HCT116 (cell line): ENCODE results near the gene ARID1A. TPM values are rescaled to one million over a fixed set of nuclear protein-coding genes. Genes with fewer than 3 reads are reported as not detected.

Source experiments
- ATAC-seq: fragments of 200-7000 bp; cut with Tn5 transposase; 2 replicates; pipeline ENCODE4 v1.9.1; 2020; ENCODE audit warnings: mild to moderate bottlenecking, moderate library complexity
- BruUV-seq: library from RNA; stranded (reverse); fragments of 400-500 nt; replicated peaks from 2 replicates; lab custom pipeline; 2021; lab: Mats Ljungman, UMichigan
- CTCF ChIA-PET: fragments of 300-600 bp; sonication (Branson Sonifier 250); formaldehyde crosslinking; loops from one replicate; lab custom pipeline; 2021; ENCODE audit warnings: antibody characterized with exemption; lab: Charles Lee
- POLR2A ChIA-PET: fragments of 300-600, 350-600 bp; sonication (Branson Sonifier 250); formaldehyde crosslinking; loops from one replicate; lab custom pipeline; 2021; ENCODE audit warnings: antibody characterized with exemption; lab: Charles Lee
- RAD21 ChIA-PET, 2 experiments: fragments of 300-600 bp; sonication (Branson Sonifier 250); formaldehyde crosslinking; loops; one replicate each; lab custom pipeline; 2023; ENCODE audit warnings: low total read pairs in 2 of 2; ENCODE audit not compliant: uncharacterized antibody in 2 of 2, unreplicated experiment in 2 of 2, low non-redundant PET in 1 of 2; lab: Charles Lee
- DNase-seq: peaks from one replicate; pipeline ENCODE4 v3.0.0-alpha.2; 2010; ENCODE audit warnings: low read depth, low spot score
- H2AFZ ChIP-seq: fragments of 200-600 bp; shearing (Covaris generic), sonication (generic); 2 replicates; pipeline ENCODE4 v1.6.1; 2017; ENCODE audit warnings: low read depth, mixed run types, mixed read lengths, antibody characterized with exemption, low read length; ENCODE audit not compliant: poor library complexity, severe bottlenecking
- H3K27ac ChIP-seq: 2 replicates; pipeline ENCODE4 v1.5.1; 2012; ENCODE audit warnings: low read depth, low read length
- H3K27me3 ChIP-seq: fragments of 200-600 bp; sonication (generic); 2 replicates; pipeline ENCODE4 v1.6.1; 2016; ENCODE audit warnings: mixed run types, low read length, mixed read lengths; ENCODE audit not compliant: insufficient read depth
- H3K36me3 ChIP-seq, 2 experiments: fragments of 200-500 bp in 1 of 2; fragments of 200-600 bp in 1 of 2; sonication (Bioruptor generic) in 1 of 2; sonication (generic) in 1 of 2; 2 replicates each; pipeline versions ENCODE4 v1.5.1 to v1.6.1; 2014 to 2016; ENCODE audit warnings: low read length in 2 of 2, inconsistent platforms in 1 of 2, mixed read lengths in 1 of 2, mixed run types in 1 of 2; ENCODE audit not compliant: insufficient read depth in 2 of 2, control insufficient read depth in 1 of 2
- H3K4me1 ChIP-seq, 2 experiments: fragments of 200-600 bp in 1 of 2; sonication (generic) in 1 of 2; 2 replicates each; pipeline versions ENCODE4 v1.5.1 to v1.6.1; 2012 to 2017; ENCODE audit warnings: low read length in 2 of 2, inconsistent platforms in 1 of 2, mild to moderate bottlenecking in 1 of 2, mixed read lengths in 1 of 2, mixed run types in 1 of 2, moderate library complexity in 1 of 2; ENCODE audit not compliant: insufficient read depth in 2 of 2, control insufficient read depth in 1 of 2
- H3K4me2 ChIP-seq: fragments of 200-600 bp; sonication (generic); 2 replicates; pipeline ENCODE4 v1.6.1; 2017; ENCODE audit warnings: mixed run types, low read length, mixed read lengths
- H3K4me3 ChIP-seq, 2 experiments: fragments of 200-600 bp in 1 of 2; sonication (generic) in 1 of 2; replicated peaks in 1 of 2; 2 replicates each; pipeline ENCODE4 v1.5.1; 2011 to 2016; ENCODE audit warnings: low read length in 2 of 2, control low read depth in 1 of 2, low read depth in 1 of 2, mild to moderate bottlenecking in 1 of 2, mixed read lengths in 1 of 2, mixed run types in 1 of 2
- H3K79me2 ChIP-seq: fragments of 200-600 bp; sonication (generic); 2 replicates; pipeline ENCODE4 v1.6.1; 2017; ENCODE audit warnings: mild to moderate bottlenecking, mixed run types, low read length, moderate library complexity, mixed read lengths; ENCODE audit not compliant: insufficient read depth
- H3K9ac ChIP-seq: fragments of 200-600 bp; sonication (generic); 2 replicates; pipeline ENCODE4 v1.6.1; 2016; ENCODE audit warnings: low read length, mixed read lengths
- H3K9me2 ChIP-seq: fragments of 200-600 bp; sonication (generic), shearing (Covaris generic); 2 replicates; pipeline ENCODE4 v1.6.1; 2017; ENCODE audit warnings: mixed run types, mild to moderate bottlenecking, moderate library complexity; ENCODE audit not compliant: insufficient read depth
- H3K9me3 ChIP-seq, 2 experiments: fragments of 200-500 bp in 1 of 2; fragments of 200-600 bp in 1 of 2; sonication (Bioruptor generic) in 1 of 2; sonication (generic) in 1 of 2; 2 replicates each; pipeline ENCODE4 v1.6.1; 2014 to 2017; ENCODE audit warnings: low read length in 2 of 2, mixed read lengths in 2 of 2, inconsistent platforms in 1 of 2, low read depth in 1 of 2, mild to moderate bottlenecking in 1 of 2, mixed run types in 1 of 2, moderate library complexity in 1 of 2; ENCODE audit not compliant: control insufficient read depth in 1 of 2, insufficient read depth in 1 of 2
- H4K20me1 ChIP-seq: fragments of 200-600 bp; sonication (generic), shearing (Covaris generic); 2 replicates; pipeline ENCODE4 v1.6.1; 2017; ENCODE audit warnings: mixed run types, mild to moderate bottlenecking, moderate library complexity; ENCODE audit not compliant: insufficient read depth
- CBX3 ChIP-seq: IDR thresholded peaks from 2 replicates; pipeline ENCODE4 v1.6.1; 2012; ENCODE audit warnings: low read depth
- CTCF ChIP-seq, 3 experiments: fragments of 200-600 bp in 1 of 3; sonication (generic) in 1 of 3; IDR thresholded peaks in 2 of 3; conservative IDR thresholded peaks in 1 of 3; 2 replicates each; pipeline ENCODE4 v1.5.1; 2012 to 2017; ENCODE audit warnings: low read depth in 2 of 3, low read length in 2 of 3, antibody characterized with exemption in 1 of 3, borderline replicate concordance in 1 of 3, control low read depth in 1 of 3, mild to moderate bottlenecking in 1 of 3, mixed read lengths in 1 of 3, mixed run types in 1 of 3, moderate library complexity in 1 of 3; ENCODE audit not compliant: insufficient read depth in 1 of 3
- POLR2A ChIP-seq: IDR thresholded peaks from 2 replicates; pipeline ENCODE4 v1.7.0; 2011; ENCODE audit warnings: borderline replicate concordance; ENCODE audit not compliant: insufficient read depth, insufficient read length; ENCODE audit errors: extremely low read depth
- POLR2AphosphoS5 ChIP-seq: IDR thresholded peaks from 2 replicates; pipeline ENCODE4 v1.6.1; 2011; ENCODE audit warnings: mild to moderate bottlenecking, low read depth, low read length, moderate library complexity
- TCF7L2 ChIP-seq: IDR thresholded peaks from 2 replicates; pipeline ENCODE4 v1.7.0; 2011; ENCODE audit warnings: borderline replicate concordance, inconsistent platforms; ENCODE audit not compliant: insufficient read depth, insufficient read length; ENCODE audit errors: extremely low read depth
- YY1 ChIP-seq: IDR thresholded peaks from 2 replicates; pipeline ENCODE4 v1.6.1; 2011; ENCODE audit warnings: low read length, low read depth, moderate library complexity, mild to moderate bottlenecking; ENCODE audit not compliant: insufficient replicate concordance; ENCODE audit errors: extremely low read depth
- intact Hi-C: fragments of 100-400 bp; cut with micrococcal nuclease; formaldehyde crosslinking; loops from 2 replicates; pipeline ENCODE4 v1.10.0; 2022
- total RNA-seq: library from RNA; stranded (reverse); gene quantifications from one replicate; pipeline ENCODE4 v1.2.1, GENCODE V29; 2021; ENCODE audit not compliant: unreplicated experiment

ARID1A gene
- total RNA-seq, 1 experiment from 2014 or later: 62.8 TPM

- POLR2A ChIA-PET: interaction anchor here (0.6 to 3.5 kb wide), 15 partner anchors 10 to 700 kb away, joined by 3 to 21 read pairs (median 5); partner anchors contain the start of genes GPR3, PIGV and TRNP1
- intact Hi-C loops: loop anchor here (10.0 kb wide), 1 partner anchor 172 kb away; the partner anchor contains the start of gene SFN
- Histone ChIP-seq H3K27me3 (no peaks in the 10 kb centered on the region), H3K4me3 (peak overlapping the region; percentile 59 to 64), H3K9me3 (no peaks in the 10 kb centered on the region), H3K9me2 (no peaks in the 10 kb centered on the region), H2AFZ (peak overlapping the region; percentile 66), H3K27ac (peak overlapping the region; percentile 94), H3K79me2 (peaks cover 20% of the 10 kb centered on the region), H3K4me2 (peak overlapping the region; percentile 87), H3K9ac (peak overlapping the region; percentile 79), H3K4me1 (peaks cover 26 to 61% of the 10 kb centered on the region in 2 experiments), H3K36me3 (no peaks in the 10 kb centered on the region), H4K20me1 (no peaks in the 10 kb centered on the region)
- peak; percentile 51 for ATAC-seq
- BruUV-seq: no TSS peak
- CTCF ChIA-PET: interaction anchor here (0.8 to 4.3 kb wide), 8 partner anchors 10 to 96 kb away, joined by 3 to 33 read pairs (median 6); partner anchors contain the start of gene PIGV
- TF ChIP-seq POLR2AphosphoS5: peak; percentile 88
- TF ChIP-seq TCF7L2: peak; percentile 61
- TF ChIP-seq CBX3: no peak
- peak; percentile 72 for TF ChIP-seq POLR2A
- TF ChIP-seq YY1: peak; percentile 40
- TF ChIP-seq CTCF (IDR thresholded peaks at IDR 0.05 in 2 of 3, conservative IDR thresholded peaks at IDR 0.05 in 1 of 3; ENCODE audit: borderline replicate concordance in 1 of 3, insufficient read depth in 1 of 3, low read depth in 2 of 3, low read length in 2 of 3): 0 out of 6 replicates have a peak, but pooled peaks of 1 of the 3 experiments have one; percentile 12
- peak; percentile 91 for DNase-seq
- RAD21 ChIA-PET: interaction anchor here in 1 of 2 experiments (0.6 kb wide), 1 partner anchor 35 kb away, joined by 3 read pairs; no protein-coding TSS in a partner anchor
These were observed 3.5 kb upstream of the ARID1A start for GRCh38 chr1:26692211-26692792.
